NCI-H1436 treated with DMSO at 0.1 percent for 48 hours (cell line): ENCODE data around the gene RIMKLB.
A peak's percentile ranks its signal among the peaks of the same experiment; 100 is the strongest.

Experiments
- DNase-seq: peaks from one replicate; lab custom pipeline; 2025; lab: John Stamatoyannopoulos, UW

RIMKLB gene

GRCh38 chr12:8697476-8698131 is at the start of gene RIMKLB:
Gene RIMKLB, plus strand, starts transcription at chr12:8697991. Its CDS starts 15,876 bp downstream, at chr12:8713867.
- no peak for DNase-seq

- no peak for DNase-seq
Observed at GRCh38 chr12:8648576-8649205, 49.1 kb upstream of the RIMKLB start.

- DNase-seq, result no peak
Observed at GRCh38 chr12:8655421-8655820, 42.4 kb upstream of the RIMKLB start.

GRCh38 chr12:8658346-8658745 is 39.4 kb upstream of the RIMKLB start:
- no peak for DNase-seq

- DNase-seq, result no peak
Observed at GRCh38 chr12:8661016-8661415, 36.8 kb upstream of the RIMKLB start.

- no peak for DNase-seq
Observed at GRCh38 chr12:8661751-8662150, 36.0 kb upstream of the RIMKLB start.

- no peak for DNase-seq
Observed at GRCh38 chr12:8662593-8662992, 35.2 kb upstream of the RIMKLB start, which contains the start of gene MFAP5. Gene MFAP5, minus strand, starts transcription at chr12:8662826. Its CDS starts 722 bp downstream, at chr12:8662104.

GRCh38 chr12:8664228-8664913 is 33.4 kb upstream of the RIMKLB start:
- no peak for DNase-seq

- no peak for DNase-seq
Observed at GRCh38 chr12:8665759-8666158, 32.0 kb upstream of the RIMKLB start.

GRCh38 chr12:8667270-8667669 is 30.5 kb upstream of the RIMKLB start:
- no peak for DNase-seq

GRCh38 chr12:8668441-8668840 is 29.4 kb upstream of the RIMKLB start:
- no peak for DNase-seq

GRCh38 chr12:8672381-8672780 is 25.4 kb upstream of the RIMKLB start:
- no peak for DNase-seq

- DNase-seq, result no peak
Observed at GRCh38 chr12:8675591-8676036, 22.2 kb upstream of the RIMKLB start.

GRCh38 chr12:8676651-8677050 is 21.1 kb upstream of the RIMKLB start:
- no peak for DNase-seq

GRCh38 chr12:8677362-8677761 is 20.4 kb upstream of the RIMKLB start:
- DNase-seq, result no peak

- DNase-seq, result no peak
Observed at GRCh38 chr12:8678661-8679111, 19.1 kb upstream of the RIMKLB start.

GRCh38 chr12:8680533-8680932 is 17.3 kb upstream of the RIMKLB start:
- no peak for DNase-seq

GRCh38 chr12:8681129-8681884 is 16.5 kb upstream of the RIMKLB start:
- DNase-seq, result no peak

GRCh38 chr12:8685051-8685450 is 12.7 kb upstream of the RIMKLB start:
- DNase-seq, result no peak

- DNase-seq, result peak; percentile 22
Observed at GRCh38 chr12:8687846-8688601, 9.8 kb upstream of the RIMKLB start.

- no peak for DNase-seq
Observed at GRCh38 chr12:8689681-8690080, 8.1 kb upstream of the RIMKLB start.

GRCh38 chr12:8692573-8692972 is 5.2 kb upstream of the RIMKLB start:
- peak; percentile 47 for DNase-seq
